ENCODE results near the gene ALPG. TPM values are rescaled to one million over a fixed set of nuclear protein-coding genes. Genes with fewer than 3 reads are reported as not detected.
"Not testable (repeated sequence)": the region's sequence is repeated elsewhere in the genome, so short reads cannot be mapped to it uniquely, and the experiment has no call there.

The ALPG gene
- total RNA-seq, 4 donors from 2014 or later: not detected

GRCh38 chr2:232405943-232406510 lies 617 bp upstream of the ALPG start:
- intact Hi-C loops (cut with DNase I): no loop called here
- Histone ChIP-seq H3K4me1 (no peaks in the 10 kb centered on the region), H3K36me3 (no peaks in the 10 kb centered on the region), H3K27ac (no peak overlapping the region), H3K27me3 (peaks cover 0 to 26% (median 0%) of the 10 kb centered on the region in 4 donors), H3K9me3 (no peaks in the 10 kb centered on the region), H3K4me3 (no peak overlapping the region)
- no peak for DNase-seq
- 88 to 91% methylated on average over 6 to 7 of the region's 11 CpGs for WGBS, 2 donors
- TF ChIP-seq POLR2A (IDR thresholded peaks at IDR 0.05): no peak
- no peak for TF ChIP-seq CTCF (IDR thresholded peaks at IDR 0.05)

- intact Hi-C loops (cut with DNase I): not testable (repeated sequence)
Measured at GRCh38 chr2:232407428-232408150, 945 bp downstream of the ALPG start.

GRCh38 chr2:232408269-232408668 lies 1.6 kb downstream of the ALPG start:
- 67% methylated on average over 1 of the region's 10 CpGs; no CpG with 5 or more reads in 1 of the 2 donors for WGBS, 2 donors
- H3K4me1 ChIP-seq; H3K9me3 ChIP-seq; H3K36me3 ChIP-seq; intact Hi-C loops (cut with DNase I); DNase-seq; H3K27ac ChIP-seq; H3K4me3 ChIP-seq: not testable (repeated sequence)
- H3K27me3 ChIP-seq: peaks cover 0 to 47% (median 0%) of the 10 kb centered on the region in 4 donors

More at GRCh38 chr2:232407428-232408150, 945 bp downstream of the ALPG start:
- H3K9me3 ChIP-seq, H3K36me3 ChIP-seq, DNase-seq, H3K27ac ChIP-seq, H3K4me1 ChIP-seq, H3K4me3 ChIP-seq: not testable (repeated sequence)
- WGBS, 2 donors: 89% methylated on average over 12 of the region's 30 CpGs; no CpG with 5 or more reads in 1 of the 2 donors
- peaks cover 0 to 40% (median 0%) of the 10 kb centered on the region in 4 donors for H3K27me3 ChIP-seq

GRCh38 chr2:232409617-232410016 lies 3.0 kb downstream of the ALPG start:
- H3K36me3 ChIP-seq; H3K27ac ChIP-seq; intact Hi-C loops (cut with DNase I); H3K9me3 ChIP-seq; H3K4me3 ChIP-seq; H3K4me1 ChIP-seq; DNase-seq: not testable (repeated sequence)
- WGBS, 2 donors: 39% methylated on average over 6 of the region's 40 CpGs; no CpG with 5 or more reads in 1 of the 2 donors
- H3K27me3 ChIP-seq: peaks cover 0 to 60% (median 0%) of the 10 kb centered on the region in 4 donors

GRCh38 chr2:232410238-232410900 lies 3.7 kb downstream of the ALPG start:
- Histone ChIP-seq H3K27me3 (peaks cover 0 to 68% (median 0%) of the 10 kb centered on the region in 4 donors), H3K4me1 (no peaks in the 10 kb centered on the region), H3K9me3 (no peaks in the 10 kb centered on the region), H3K36me3 (no peaks in the 10 kb centered on the region), H3K27ac (no peak overlapping the region), H3K4me3 (no peak overlapping the region)
- DNase-seq: no peak
- 57 to 66% methylated on average over 2 to 4 of the region's 7 CpGs for WGBS, 2 donors
- intact Hi-C loops (cut with DNase I): no loop called here
- no peak for TF ChIP-seq POLR2A (IDR thresholded peaks at IDR 0.05)
- no peak for TF ChIP-seq CTCF (IDR thresholded peaks at IDR 0.05)

- Histone ChIP-seq H3K27me3 (peaks cover 0 to 85% (median 0%) of the 10 kb centered on the region in 4 donors), H3K4me1 (no peaks in the 10 kb centered on the region), H3K36me3 (no peaks in the 10 kb centered on the region), H3K4me3 (no peak overlapping the region), H3K9me3 (no peaks in the 10 kb centered on the region), H3K27ac (no peak overlapping the region)
- intact Hi-C loops (cut with DNase I): no loop called here
- TF ChIP-seq CTCF (IDR thresholded peaks at IDR 0.05): no peak
- no peak for DNase-seq
- WGBS, 2 donors: 75 to 84% methylated on average over 4 of the region's 6 CpGs
Measured at GRCh38 chr2:232411901-232412629, 5.4 kb downstream of the ALPG start.
